HEK293 (cell line): ENCODE measurements around the gene RELB.

Experiments
- ZNF473 ChIP-seq: fragments of 450-650 bp; formaldehyde crosslinking; IDR thresholded peaks from 2 replicates; pipeline ENCODE4 v1.5.1; 2017; ENCODE audit warnings: missing biosample characterization, missing genetic modification characterization
- TF ChIP-seq, protein P1 (sequence below): fragments of 450-650 bp; formaldehyde crosslinking; IDR thresholded peaks from 2 replicates; pipeline ENCODE4 v1.5.1; 2016; ENCODE audit warnings: missing biosample characterization, missing genetic modification characterization

DNA sequence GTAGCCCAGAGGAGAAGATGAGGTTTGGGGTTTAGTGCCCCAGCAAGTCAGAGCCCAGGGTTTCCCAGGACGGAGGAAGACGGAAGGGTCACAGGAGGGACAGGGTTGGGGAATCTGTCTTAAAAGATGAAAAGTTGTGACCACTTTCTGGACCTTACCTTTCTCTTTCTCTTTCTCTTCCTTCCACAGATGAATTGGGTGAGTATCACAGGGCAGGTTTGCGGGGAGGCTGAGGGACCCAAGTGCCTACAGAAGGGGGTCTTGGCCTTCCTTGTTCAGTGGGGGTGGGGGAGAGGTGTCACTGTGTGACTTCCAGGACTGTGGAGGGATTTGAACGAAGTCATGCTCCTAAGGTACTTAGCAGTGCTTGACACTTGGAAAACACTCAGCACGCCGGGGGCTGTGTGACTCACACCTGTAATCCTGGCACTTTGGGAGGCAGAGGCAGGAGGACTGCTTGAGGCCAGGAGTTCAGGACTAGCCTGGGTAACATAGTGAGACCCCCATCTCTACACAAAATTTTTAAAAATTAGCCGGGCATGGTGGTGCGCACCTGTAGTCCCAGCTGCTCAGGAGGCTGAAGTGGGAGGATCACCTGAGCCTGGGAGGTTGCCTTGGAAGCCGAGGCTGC, 8.5 kb downstream of the RELB start:
- TF ChIP-seq ZNF473 (tag by site-specific recombination): no peak
- TF ChIP-seq, protein P1, sequence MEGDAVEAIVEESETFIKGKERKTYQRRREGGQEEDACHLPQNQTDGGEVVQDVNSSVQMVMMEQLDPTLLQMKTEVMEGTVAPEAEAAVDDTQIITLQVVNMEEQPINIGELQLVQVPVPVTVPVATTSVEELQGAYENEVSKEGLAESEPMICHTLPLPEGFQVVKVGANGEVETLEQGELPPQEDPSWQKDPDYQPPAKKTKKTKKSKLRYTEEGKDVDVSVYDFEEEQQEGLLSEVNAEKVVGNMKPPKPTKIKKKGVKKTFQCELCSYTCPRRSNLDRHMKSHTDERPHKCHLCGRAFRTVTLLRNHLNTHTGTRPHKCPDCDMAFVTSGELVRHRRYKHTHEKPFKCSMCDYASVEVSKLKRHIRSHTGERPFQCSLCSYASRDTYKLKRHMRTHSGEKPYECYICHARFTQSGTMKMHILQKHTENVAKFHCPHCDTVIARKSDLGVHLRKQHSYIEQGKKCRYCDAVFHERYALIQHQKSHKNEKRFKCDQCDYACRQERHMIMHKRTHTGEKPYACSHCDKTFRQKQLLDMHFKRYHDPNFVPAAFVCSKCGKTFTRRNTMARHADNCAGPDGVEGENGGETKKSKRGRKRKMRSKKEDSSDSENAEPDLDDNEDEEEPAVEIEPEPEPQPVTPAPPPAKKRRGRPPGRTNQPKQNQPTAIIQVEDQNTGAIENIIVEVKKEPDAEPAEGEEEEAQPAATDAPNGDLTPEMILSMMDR (tag by site-specific recombination): no peak
